HG03342 (cell line): ENCODE measurements around the gene PPP3CA.
"Not testable (repeated sequence)": the region's sequence is repeated elsewhere in the genome, so short reads cannot be mapped to it uniquely, and the experiment has no call there.

Experiments used
- ATAC-seq: cut with Tn5 transposase; IDR thresholded peaks from one replicate; pipeline ENCODE4 v1.9.1; 2021; ENCODE audit warnings: mild to moderate bottlenecking, moderate library complexity; ENCODE audit not compliant: unreplicated experiment

Gene PPP3CA

DNA sequence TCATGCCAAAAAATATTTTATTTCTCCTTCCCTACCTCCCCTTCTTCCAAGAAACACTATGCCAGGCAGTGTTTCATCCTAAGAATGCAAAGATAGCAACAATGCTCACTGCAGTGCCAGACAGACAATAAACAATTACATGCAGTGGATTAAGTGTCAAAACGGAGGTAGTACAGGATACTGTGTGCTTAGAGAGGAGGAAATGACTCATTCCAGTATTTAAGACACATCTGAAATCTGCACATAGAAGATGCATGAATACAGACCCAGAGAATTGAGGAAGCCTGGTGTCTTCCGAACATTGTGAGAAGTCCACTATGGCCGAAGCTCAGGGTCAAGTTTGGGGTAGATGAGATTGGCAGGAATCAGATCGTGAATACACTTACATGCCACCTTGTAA, 326.4 kb downstream of the PPP3CA start:
- ATAC-seq, result peak; percentile 58

DNA sequence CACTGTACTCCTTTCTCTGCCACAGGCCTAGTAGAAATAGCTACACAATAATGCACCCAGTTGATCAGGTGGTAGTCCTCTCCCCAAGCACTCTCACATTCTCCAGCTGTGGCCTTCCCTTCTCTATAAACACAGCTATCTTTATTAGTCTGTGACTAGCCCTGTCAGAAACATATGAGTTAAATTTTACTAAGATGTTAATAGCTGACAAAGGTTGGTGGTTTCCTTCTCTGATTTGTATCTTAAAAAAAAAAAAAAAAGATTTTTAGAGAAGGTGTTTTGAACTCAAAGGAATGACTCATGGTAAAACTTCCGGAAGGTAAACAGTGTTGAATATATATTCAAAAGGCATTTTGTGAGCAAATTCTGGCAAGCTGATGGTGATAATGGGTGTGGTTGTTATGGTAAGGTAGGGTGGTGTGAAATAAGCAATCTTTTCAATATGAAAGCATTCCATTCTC, 327.4 kb downstream of the PPP3CA start:
- peak; percentile 51 for ATAC-seq

DNA sequence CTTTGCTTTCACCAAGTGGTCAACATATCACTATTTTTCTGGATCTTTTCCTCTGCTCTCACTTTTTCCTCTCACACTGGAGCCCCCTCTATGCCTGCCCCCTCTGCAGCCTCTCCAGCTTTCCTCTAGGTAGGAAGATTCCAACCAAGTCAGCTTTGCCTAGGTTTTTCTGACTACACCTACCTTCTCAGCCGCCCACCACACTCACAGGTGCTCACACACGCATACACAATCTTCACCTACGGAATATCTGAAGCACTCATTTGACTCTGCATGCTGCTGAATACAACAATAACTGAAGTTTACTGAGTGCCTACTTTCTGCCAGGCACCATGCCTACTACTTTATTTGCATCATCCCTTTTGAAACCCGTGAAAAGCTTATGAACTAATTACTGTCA, 328.0 kb downstream of the PPP3CA start:
- no peak for ATAC-seq

DNA sequence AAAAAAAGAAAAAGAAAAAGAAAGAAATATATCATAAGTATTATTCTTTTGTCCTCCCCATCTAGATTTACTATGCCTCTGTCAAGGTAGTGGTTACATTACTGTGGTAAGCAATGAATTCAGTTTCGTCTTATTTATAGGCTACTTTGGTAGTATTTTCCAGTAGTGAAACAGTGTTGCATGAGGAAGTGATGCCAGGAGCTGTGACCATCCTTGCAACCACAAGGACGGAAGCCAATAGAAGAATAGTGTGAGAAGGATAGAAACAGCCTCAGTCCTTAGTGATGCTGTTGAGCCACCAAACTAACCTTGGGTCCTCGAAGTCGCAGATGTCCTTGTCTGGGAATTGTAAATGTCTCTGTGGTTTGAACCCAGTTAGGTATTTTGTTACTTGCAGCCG, 328.5 kb downstream of the PPP3CA start:
- ATAC-seq, result peak; percentile 71

DNA sequence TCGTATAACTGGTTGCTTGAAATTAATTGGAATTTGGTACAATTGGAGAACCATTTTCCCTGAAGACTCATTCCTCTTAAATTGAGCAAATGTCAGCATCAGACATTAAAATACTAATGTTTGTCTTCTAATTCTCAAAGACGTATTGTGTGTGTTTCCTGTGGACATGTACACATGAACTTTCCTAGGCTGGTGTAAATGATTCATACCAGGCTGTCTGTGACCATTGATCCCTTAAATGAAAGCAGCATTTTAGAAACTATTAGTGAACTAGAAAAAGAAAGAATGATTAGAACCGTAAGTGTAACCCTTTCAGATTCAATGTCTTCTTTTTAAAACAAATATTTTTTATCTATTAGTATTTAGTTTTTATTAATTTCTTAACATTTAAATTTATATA, 332.9 kb downstream of the PPP3CA start:
- peak; percentile 43 for ATAC-seq

DNA sequence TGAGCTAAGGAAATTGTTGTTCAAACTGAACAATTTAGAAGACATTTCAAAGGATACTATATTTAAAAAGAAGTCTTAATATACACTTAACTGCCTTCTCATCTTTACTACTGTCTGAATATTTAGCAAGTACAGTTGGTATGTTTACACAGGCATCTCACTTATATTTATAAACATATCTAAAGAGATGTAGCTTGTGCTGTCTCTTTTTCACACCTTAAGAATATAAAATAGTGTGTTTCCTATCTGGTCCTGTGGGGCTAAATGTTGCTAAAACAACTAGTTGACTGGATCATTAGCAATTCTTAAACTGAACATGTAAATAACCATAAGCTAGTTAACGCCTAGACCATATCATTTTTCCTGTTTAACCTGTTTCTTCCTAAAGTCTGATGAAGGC, 336.3 kb downstream of the PPP3CA start:
- ATAC-seq, result no peak

DNA sequence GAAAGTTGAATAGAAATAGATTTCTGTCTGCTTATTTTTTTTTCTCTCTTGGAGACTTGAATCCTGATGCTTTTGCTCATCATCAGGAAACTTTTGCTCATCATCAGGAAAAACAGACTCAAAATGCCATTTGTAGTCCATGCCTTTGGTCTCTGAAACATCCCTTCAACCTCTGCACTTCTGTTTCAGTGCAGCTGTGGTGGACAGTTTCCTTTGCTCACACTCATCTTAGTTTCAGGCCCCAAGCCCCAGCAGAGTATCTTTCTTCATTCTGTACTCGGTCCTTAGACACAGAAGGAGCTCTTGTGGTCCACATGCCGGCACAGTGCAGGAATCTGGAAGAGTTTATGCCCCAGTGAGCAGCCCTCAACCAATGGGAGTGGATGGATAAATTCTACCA, 337.9 kb downstream of the PPP3CA start:
- ATAC-seq, result peak; percentile 48

DNA sequence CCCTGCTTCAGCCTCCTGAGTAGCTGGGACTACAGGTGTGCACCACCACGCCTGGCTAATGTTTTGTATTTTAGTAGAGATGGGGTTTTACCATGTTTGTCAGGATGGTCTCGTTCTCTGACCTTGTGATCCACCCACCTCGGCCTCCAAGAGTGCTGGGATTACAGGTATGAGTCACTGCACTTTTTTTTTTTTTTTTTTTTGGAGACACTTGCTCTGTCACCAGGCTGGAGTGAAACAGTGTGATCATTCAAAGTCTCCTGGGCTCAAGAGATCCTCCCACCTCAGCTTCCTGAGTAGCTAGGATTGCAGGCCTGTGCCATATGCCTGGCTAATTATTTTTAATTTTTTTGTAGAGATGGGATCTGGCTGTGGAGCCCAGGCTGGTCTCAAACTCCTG, 338.8 kb downstream of the PPP3CA start:
- no peak for ATAC-seq

DNA sequence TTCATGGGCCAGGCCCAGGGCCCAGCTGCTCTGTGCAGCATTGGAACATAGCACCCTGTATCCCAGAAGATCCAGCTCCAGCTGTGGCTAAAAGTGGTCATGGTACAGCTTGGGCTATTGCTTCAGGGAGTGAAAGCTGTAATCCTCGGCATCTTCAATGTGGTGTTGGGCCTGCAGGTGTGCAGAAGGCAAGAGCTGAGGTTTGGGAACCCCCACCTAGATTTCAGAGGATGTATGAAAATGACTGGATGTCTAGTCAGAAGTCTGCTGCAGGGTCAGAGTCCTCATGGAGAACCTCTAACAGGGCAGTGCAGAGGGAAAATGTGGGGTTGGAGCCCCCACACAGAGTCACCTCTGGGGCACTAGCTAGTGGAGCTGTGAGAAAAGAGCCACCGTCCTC, 341.7 kb downstream of the PPP3CA start:
- ATAC-seq, result peak; percentile 43

DNA sequence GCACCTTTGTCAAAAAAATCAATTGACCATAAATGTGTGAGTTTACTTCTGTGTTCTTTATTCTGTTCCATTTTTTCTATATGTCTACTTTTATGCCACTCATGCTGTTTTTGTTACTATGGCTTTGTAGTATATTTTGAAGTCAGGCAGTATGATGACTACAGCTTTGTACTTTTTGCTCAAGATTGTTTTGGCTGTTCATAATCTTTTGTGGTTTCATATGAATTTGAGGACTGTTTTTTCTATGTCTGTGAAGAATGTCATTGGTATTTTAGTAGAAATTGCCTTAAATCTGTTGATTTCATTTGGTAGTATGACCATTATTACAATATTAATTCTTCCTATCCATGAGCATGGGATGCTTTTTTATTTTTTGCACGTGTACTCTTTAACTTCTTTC, 346.8 kb downstream of the PPP3CA start:
- no peak for ATAC-seq

DNA sequence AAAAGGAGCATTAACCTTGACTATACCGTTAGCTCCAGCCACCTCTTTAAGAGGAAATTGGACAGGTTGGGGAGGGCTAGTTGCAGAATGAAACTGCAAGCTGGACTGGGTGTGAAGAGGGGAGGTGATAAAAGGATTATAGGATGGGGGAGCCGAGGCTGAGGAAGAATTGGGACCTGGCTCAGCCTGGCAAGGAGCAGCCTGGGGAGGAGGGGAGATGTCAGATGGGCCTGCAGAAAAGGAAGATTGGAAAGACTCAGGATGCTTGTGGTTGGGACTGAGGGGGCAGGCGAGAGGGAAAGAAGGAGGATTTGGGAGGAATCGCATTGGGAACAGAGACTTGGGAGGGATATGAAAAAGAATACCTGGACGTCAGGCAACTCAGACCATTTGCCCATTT, 351.7 kb downstream of the PPP3CA start:
- no peak for ATAC-seq

DNA sequence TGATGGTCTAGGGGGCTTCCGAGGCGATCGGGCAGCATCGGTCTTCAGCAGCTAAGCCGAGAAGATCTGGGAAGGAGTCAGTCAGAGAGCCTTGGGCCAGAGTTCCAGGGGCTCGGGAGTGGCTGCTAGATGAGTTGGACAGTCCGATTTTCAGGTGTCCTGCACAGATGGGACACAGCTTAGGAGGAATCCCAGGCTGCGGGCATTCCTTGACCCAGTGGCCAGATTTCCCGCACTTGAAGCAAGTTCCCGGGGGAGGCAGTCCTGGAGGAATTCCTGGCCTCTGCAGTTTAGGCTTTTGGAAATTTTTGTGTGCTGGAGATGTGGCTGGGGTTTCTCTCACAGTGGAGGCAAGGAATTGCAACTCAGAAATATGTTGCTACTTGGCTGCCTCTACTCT, 352.3 kb downstream of the PPP3CA start:
- not testable (repeated sequence) for ATAC-seq

DNA sequence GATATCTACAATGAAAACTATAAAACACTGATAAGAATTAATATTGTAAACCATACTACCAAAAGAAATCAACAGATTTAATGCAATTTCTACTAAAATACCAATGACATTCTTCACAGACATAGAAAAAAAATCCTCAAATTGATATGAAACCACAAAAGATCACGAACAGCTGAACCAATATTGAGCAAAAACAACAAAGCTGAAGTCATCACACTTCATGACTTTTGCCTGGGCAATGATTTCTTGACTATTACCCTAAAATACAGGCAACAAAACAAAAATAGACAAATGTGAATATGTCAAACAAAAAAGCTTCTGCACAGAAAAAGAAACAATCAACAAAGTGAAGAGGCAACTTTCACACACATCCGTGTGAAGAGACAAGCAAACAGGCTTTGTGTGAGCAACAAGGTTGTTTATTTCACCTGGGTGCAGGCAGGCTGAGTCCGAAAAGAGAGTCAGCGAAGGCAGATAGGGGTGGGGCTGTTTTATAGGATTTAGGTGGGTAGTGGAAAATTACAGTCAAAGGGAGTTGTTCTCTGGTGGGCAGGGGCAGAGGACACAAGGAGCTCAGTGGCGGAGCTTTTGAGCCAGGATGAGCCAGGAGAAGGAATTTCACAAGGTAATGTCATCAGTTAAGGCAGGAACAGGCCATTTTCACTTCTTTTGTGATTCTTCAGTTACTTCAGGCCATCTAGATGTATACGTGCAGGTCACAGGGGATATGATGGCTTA, 355.8 kb downstream of the PPP3CA start:
- not testable (repeated sequence) for ATAC-seq

DNA sequence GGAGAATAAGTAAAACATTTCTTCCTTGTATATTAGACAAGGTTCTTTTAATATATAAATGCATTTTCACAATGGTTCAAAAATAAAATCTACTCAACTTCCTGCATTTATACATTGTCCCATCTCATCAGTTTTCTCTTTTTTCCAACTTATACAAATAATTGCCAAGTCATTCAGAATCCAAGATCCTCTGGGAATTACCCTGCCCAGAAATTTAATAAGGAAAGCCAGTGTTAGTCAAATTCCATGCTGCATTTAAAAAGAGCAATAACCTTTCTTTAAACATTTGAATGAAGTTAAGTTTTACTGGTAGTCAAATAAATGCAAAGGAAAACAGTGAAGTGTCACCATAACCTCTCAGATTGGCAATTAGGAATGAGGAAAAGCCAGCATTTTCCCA, 357.9 kb downstream of the PPP3CA start:
- ATAC-seq, result no peak

DNA sequence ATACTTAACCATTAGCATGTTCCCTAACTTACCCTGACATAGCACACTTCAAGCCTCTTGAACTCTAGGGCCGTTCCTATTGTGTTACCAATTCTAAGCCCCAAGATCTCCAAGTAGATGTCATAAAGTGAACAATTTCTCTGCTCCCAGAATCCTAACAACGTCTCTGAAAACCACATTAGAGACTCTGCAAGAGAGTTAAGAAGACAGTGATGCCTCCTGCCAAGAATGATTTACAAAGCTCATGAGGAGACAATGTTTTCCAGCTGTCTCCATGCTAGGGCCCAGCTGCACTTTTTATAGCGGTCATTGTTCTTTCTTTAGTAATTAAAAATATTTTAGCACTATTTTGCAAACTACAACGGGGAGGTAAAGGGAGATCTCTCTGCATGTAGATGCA, 358.4 kb downstream of the PPP3CA start:
- no peak for ATAC-seq

DNA sequence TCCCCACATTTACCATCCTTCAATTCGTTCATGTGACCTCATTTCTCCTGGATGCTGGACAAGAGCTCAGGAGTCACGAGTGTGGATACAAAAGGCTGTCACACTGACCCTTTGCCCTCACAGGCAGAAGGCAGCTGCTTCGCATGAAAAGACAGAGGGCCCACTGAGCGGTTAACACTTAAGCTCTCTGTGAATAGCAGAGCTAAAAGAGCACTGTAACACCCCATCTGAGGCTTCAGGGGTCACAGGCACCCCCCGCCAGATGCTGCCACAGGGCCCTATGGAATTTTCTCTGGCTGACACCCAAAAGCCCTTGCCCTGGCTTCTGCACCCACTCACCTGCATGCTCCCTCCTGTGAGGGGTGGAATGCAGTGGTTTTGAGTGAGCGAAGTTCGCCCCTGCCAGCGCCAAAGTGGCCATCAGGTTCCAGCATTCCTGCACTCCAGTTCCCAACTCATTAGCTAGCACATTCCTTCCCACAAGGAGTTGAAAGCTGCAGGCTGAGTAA, 360.9 kb downstream of the PPP3CA start:
- ATAC-seq, result no peak

DNA sequence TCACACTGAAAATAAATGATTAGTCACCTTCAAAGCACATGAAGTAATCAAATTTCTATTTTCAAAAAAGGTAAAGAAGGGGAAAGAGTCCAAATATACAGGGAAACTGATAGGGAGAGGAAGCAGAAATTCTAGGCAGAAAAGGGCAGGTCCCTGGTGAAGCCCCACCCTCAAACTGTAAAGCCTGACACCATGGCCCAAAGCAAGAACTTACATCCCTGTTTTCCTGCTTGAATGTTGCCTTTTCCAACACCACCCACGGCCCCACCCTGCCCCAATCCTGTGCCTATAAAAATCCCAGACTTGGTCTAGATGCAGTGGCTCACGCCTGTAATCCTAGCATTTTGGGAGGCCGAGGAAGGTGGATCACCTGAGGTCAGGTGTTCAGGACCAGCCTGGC, 361.8 kb downstream of the PPP3CA start:
- no peak for ATAC-seq

DNA sequence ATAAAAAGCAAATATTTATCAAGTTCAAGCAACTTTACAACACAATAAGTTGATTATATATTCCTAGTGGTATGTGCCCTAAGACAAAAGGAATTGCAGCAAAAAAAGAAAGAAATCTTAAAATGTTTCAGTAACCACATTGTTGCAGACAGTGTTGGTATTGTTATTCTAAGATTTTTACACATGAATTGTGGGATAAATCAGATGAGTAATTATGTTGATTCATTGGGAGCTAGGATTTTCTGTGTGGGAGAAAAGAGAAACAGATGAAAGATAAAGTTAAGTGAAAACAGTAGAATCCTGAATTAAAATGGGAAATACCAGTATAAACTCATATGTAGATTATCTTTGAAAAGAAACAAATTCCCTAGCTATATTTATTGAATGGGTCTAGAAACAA, 362.4 kb downstream of the PPP3CA start:
- ATAC-seq, result no peak

DNA sequence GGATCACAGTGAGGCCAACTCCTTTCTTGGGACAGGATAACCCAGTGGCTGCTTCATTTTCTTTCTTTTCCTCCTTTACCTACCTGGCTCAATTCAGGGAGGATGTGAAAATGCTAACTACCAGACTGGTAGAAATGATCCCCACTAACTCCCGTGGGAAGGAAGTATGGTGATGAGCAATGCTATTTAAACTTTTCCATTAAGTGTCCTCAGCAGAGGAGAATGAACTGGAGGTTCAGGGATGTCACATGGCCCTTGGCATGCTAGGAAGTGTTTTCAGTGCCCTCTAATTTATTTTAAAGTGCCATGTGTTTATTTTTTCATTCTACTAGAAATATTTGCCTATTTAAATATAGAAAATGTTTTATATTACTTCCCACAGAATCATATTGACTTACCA, 363.9 kb downstream of the PPP3CA start:
- no peak for ATAC-seq

DNA sequence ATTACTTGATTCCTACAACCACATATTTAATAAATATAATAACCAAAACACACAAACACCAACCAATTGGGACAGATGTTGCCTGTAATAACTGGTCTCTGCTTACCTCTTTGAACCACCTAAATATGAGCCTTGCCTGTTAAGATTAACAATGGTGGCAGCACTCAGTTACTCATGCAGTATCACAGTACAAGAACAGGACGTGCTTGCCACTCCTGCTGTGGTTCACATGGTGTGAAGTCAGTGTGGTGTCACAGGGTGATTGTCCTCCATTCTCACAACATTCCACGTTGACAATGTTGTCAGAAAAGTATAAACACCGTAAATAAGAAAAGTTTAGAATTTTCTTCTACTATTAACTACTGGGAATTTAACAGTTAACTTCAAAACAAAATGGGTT, 365.0 kb downstream of the PPP3CA start:
- ATAC-seq, result no peak

DNA sequence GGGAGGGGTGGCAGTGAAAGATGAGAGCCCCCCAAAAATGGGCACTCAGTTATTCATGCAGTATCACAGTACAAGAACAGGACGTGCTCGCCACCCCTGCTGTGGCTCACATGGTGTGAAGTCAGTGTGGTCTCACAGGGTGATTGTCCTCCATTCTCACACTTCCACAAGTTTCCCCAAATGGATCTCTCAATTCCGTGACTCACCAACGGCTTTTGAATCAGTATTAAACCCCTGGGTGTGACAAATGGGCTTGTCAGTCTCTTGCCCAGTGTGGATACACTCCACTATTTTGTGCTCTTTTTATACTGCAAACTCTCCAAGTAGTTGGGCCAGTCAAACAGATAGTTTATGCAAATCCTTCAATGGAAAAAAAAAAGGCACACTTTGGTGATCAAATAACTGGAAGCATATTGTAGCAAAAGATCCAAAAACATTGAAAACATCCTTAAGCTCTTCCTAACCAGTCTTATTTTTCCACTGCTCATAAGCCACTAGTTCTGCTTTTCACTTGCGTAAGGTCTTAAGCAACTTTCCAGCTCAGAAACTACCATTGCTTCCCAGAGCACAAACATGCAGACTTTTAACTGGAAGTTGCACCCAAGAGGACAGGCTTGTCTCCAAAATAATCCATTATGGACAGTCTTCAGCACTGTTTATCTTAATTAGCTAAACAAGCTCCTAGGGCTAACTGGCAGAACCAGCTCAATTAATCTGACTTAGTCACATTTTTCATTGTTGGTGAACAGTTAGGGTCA, 365.7 kb downstream of the PPP3CA start:
- ATAC-seq, result no peak

DNA sequence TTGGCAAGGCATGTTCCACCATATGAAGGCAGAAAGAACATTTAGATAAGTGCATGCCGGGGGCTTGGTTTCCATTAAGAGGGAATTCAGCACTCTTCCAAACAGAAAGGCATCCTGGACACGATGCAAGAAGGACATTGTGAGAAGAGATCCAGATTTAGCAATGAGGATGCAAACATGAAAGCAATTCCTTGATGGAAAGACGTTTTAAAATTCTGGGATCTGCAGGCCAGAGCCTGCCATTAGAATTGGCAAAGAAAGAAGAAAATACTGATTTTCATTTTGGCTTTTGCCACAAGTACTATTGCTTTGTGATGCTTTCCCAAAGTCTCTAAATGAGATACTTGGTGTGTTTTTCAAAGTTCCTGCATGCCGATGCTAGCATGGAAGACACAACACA, 367.6 kb downstream of the PPP3CA start:
- ATAC-seq, result no peak
